OCI-LY1 (cell line): Measurements from ENCODE around the gene PCLO.

ENCODE experiments used
- H2AFZ ChIP-seq: fragments of 200-600 bp; sonication (generic), shearing (Covaris generic); 2 replicates; pipeline ENCODE4 v1.6.0; 2014; ENCODE audit warnings: antibody characterized with exemption, mild to moderate bottlenecking, low read length
- H3F3A ChIP-seq: fragments of 200-600 bp; sonication (generic), shearing (Covaris generic); 2 replicates; pipeline ENCODE4 v1.6.0; 2014; ENCODE audit warnings: mild to moderate bottlenecking, antibody characterized with exemption, low read length, moderate library complexity; ENCODE audit not compliant: insufficient read depth
- H3K27ac ChIP-seq: fragments of 200-600 bp; sonication (generic); 2 replicates; pipeline ENCODE4 v1.5.1; 2014; ENCODE audit warnings: low read length, mixed run types, mild to moderate bottlenecking, low read depth; ENCODE audit not compliant: poor library complexity, severe bottlenecking
- H3K27me3 ChIP-seq: fragments of 200-600 bp; sonication (generic); 2 replicates; pipeline ENCODE4 v1.6.0; 2014; ENCODE audit warnings: antibody characterized with exemption, mild to moderate bottlenecking, low read length, moderate library complexity; ENCODE audit not compliant: insufficient read depth
- H3K36me3 ChIP-seq: fragments of 200-600 bp; sonication (generic); 2 replicates; pipeline ENCODE4 v1.6.1; 2014; ENCODE audit warnings: mild to moderate bottlenecking, antibody characterized with exemption, low read length, moderate library complexity, mixed read lengths; ENCODE audit not compliant: insufficient read depth
- H3K4me1 ChIP-seq: fragments of 200-600 bp; sonication (generic); 2 replicates; pipeline ENCODE4 v1.5.1; 2014; ENCODE audit warnings: mild to moderate bottlenecking, low read length, moderate library complexity; ENCODE audit not compliant: insufficient read depth, severe bottlenecking
- H3K4me2 ChIP-seq: fragments of 200-600 bp; sonication (generic), shearing (Covaris generic); 2 replicates; pipeline ENCODE4 v1.6.1; 2014; ENCODE audit warnings: low read length
- H3K4me3 ChIP-seq: fragments of 200-600 bp; sonication (generic); 2 replicates; pipeline ENCODE4 v1.5.1; 2014; ENCODE audit warnings: low read length, low read depth, mild to moderate bottlenecking, mixed read lengths; ENCODE audit not compliant: poor library complexity, severe bottlenecking
- H3K79me2 ChIP-seq: fragments of 200-600 bp; shearing (Covaris generic); 2 replicates; pipeline ENCODE4 v1.6.1; 2016; ENCODE audit warnings: mixed run types, low read length, mixed read lengths; ENCODE audit not compliant: insufficient read depth
- H3K9ac ChIP-seq: fragments of 200-600 bp; sonication (generic), shearing (Covaris generic); 2 replicates; pipeline ENCODE4 v1.6.1; 2014; ENCODE audit warnings: mild to moderate bottlenecking, low read length, mixed read lengths
- H3K9me2 ChIP-seq: fragments of 200-600 bp; sonication (generic), shearing (Covaris generic); 2 replicates; pipeline ENCODE4 v1.6.1; 2014; ENCODE audit warnings: low read depth, mild to moderate bottlenecking, low read length, mixed read lengths
- H3K9me3 ChIP-seq: fragments of 200-600 bp; shearing (Covaris generic); 2 replicates; pipeline ENCODE4 v1.6.1; 2014; ENCODE audit warnings: low read length, mixed read lengths
- H4K20me1 ChIP-seq: fragments of 200-600 bp; sonication (generic), shearing (Covaris generic); 2 replicates; pipeline ENCODE4 v1.6.0; 2016; ENCODE audit warnings: mild to moderate bottlenecking, low read length; ENCODE audit not compliant: insufficient read depth
- EZH2 ChIP-seq: fragments of 200-600 bp; sonication (generic), shearing (Covaris generic); IDR thresholded peaks from 2 replicates; pipeline ENCODE4 v1.8.0; 2017; ENCODE audit warnings: borderline replicate concordance, mixed run types, mild to moderate bottlenecking, antibody characterized with exemption, low read length, moderate library complexity, mixed read lengths
- TF ChIP-seq, protein P1 (sequence below): fragments of 200-600 bp; sonication (generic), shearing (Covaris generic); IDR thresholded peaks from 2 replicates; pipeline ENCODE4 v1.5.1; 2017; ENCODE audit warnings: mild to moderate bottlenecking, antibody characterized with exemption, low read length, moderate library complexity, mixed read lengths

Gene PCLO

DNA sequence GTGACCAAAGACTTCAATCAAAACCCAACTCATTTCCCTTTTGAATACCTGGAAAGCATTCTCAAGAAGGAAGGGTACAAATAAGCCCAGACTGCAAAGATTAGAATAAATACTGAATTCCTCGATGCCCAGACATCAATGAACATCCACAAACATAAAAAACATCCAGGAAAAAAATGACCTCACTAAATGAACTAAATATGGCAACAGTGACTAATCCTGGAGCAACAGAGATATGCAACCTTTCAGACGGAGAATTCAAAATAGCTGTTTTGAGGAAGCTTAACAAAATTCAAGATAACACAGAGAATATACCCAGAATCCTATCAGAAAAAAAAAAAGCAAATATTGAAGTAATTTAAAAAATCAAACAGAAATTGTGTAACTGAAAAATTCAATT lies 43.2 kb downstream of the PCLO start:
- 0 out of 2 replicates have a peak, but pooled peaks cover 4% of the 10 kb centered on the region for H3K9me3 ChIP-seq
- H3K27me3 ChIP-seq: no peaks in the 10 kb centered on the region
- H3K79me2 ChIP-seq: no peaks in the 10 kb centered on the region
- no peaks in the 10 kb centered on the region for H3F3A ChIP-seq
- no peaks in the 10 kb centered on the region for H4K20me1 ChIP-seq
- no peak overlapping the region for H3K4me3 ChIP-seq
- H3K4me2 ChIP-seq: no peak overlapping the region
- H3K9me2 ChIP-seq: no peaks in the 10 kb centered on the region
- no peaks in the 10 kb centered on the region for H3K36me3 ChIP-seq
- TF ChIP-seq, protein P1, sequence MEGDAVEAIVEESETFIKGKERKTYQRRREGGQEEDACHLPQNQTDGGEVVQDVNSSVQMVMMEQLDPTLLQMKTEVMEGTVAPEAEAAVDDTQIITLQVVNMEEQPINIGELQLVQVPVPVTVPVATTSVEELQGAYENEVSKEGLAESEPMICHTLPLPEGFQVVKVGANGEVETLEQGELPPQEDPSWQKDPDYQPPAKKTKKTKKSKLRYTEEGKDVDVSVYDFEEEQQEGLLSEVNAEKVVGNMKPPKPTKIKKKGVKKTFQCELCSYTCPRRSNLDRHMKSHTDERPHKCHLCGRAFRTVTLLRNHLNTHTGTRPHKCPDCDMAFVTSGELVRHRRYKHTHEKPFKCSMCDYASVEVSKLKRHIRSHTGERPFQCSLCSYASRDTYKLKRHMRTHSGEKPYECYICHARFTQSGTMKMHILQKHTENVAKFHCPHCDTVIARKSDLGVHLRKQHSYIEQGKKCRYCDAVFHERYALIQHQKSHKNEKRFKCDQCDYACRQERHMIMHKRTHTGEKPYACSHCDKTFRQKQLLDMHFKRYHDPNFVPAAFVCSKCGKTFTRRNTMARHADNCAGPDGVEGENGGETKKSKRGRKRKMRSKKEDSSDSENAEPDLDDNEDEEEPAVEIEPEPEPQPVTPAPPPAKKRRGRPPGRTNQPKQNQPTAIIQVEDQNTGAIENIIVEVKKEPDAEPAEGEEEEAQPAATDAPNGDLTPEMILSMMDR: no peak
- TF ChIP-seq EZH2: no peak
- no peaks in the 10 kb centered on the region for H3K4me1 ChIP-seq
- no peak overlapping the region for H3K9ac ChIP-seq
- H3K27ac ChIP-seq: no peak overlapping the region
- H2AFZ ChIP-seq: no peak overlapping the region

DNA sequence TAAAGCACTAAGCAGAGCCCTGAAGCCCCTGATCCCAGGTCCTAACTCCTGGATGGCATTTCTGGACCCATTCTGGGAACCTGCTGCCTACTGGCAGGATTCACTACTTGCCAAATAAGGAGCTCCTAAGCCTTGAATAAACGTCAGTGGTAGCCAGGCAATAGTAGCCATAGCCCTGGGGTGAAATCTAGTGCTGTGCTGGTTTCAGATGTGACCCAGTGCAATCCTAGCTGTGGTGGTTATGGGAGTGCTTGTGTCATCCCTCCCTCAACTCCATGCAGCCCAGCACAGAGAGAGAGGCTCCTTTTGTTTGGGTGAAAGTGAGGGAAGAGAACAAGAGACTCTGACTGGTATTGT lies 43.7 kb downstream of the PCLO start:
- no peaks in the 10 kb centered on the region for H4K20me1 ChIP-seq
- no peak overlapping the region for H3K4me2 ChIP-seq
- no peaks in the 10 kb centered on the region for H3K79me2 ChIP-seq
- TF ChIP-seq, protein P1: no peak
- TF ChIP-seq EZH2: no peak
- 0 out of 2 replicates have a peak, but pooled peaks cover 4% of the 10 kb centered on the region for H3K9me3 ChIP-seq
- no peaks in the 10 kb centered on the region for H3K4me1 ChIP-seq
- no peak overlapping the region for H2AFZ ChIP-seq
- H3F3A ChIP-seq: no peaks in the 10 kb centered on the region
- no peaks in the 10 kb centered on the region for H3K27me3 ChIP-seq
- H3K9me2 ChIP-seq: no peaks in the 10 kb centered on the region
- no peak overlapping the region for H3K27ac ChIP-seq
- no peaks in the 10 kb centered on the region for H3K36me3 ChIP-seq
- no peak overlapping the region for H3K9ac ChIP-seq
- no peak overlapping the region for H3K4me3 ChIP-seq

DNA sequence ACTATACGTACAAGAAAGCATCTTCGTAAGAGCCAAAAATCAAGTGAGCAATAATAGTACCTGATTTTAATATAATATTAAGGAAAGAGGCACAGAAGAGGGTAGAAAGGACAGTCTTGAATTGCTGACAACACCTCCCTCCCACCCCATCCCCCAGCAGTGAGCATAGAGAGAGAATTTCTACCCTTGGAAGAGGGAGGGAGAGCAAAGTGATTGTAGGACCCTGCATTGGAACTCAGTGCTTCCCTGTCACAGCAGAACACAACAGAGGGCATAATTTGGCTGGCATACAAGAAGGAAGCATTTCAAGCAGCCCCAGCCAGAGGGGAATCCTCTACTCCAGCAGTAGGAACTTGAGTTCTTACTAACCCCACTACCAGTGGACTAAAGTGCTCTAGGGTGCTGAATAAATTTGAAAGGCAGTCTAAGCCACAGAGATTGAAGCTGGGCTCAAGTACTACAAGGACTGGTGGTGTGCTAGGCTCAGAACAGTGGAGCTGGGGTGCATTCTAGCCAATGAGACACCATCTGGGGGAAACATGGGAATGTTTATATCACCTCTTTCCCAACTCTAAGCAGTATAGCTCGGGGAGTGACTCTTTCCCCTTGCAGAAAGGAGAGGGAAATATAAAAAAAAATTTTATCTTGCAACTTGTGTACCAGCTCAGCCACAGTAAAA lies 44.2 kb downstream of the PCLO start:
- Histone ChIP-seq H3K27ac (no peak overlapping the region), H3K4me2 (no peak overlapping the region), H3K4me1 (no peaks in the 10 kb centered on the region), H4K20me1 (no peaks in the 10 kb centered on the region), H3K9me3 (0 out of 2 replicates have a peak, but pooled peaks cover 4% of the 10 kb centered on the region), H3K4me3 (no peak overlapping the region), H3K27me3 (no peaks in the 10 kb centered on the region), H3K36me3 (no peaks in the 10 kb centered on the region), H2AFZ (no peak overlapping the region), H3F3A (no peaks in the 10 kb centered on the region), H3K9ac (no peak overlapping the region), H3K9me2 (no peaks in the 10 kb centered on the region), H3K79me2 (no peaks in the 10 kb centered on the region)
- no peak for TF ChIP-seq EZH2
- TF ChIP-seq, protein P1: no peak
